GM10248 (cell line): ENCODE measurements around the gene SDK2.
"Not testable (repeated sequence)": the region's sequence is repeated elsewhere in the genome, so short reads cannot be mapped to it uniquely, and the experiment has no call there.

Source experiments
- CTCF ChIA-PET: fragments of 300-600 bp; sonication (Branson Sonifier 250); formaldehyde crosslinking; extraction: SDS; loops from one replicate; lab custom pipeline; 2021; ENCODE audit warnings: antibody characterized with exemption; lab: Yijun Ruan, JAX
- POLR2A ChIA-PET: fragments of 350-650 bp; sonication (Branson Sonifier 250); formaldehyde crosslinking; extraction: SDS; loops from one replicate; lab custom pipeline; 2020; ENCODE audit warnings: antibody characterized with exemption; lab: Yijun Ruan, JAX
- DNase-seq: peaks from one replicate; pipeline ENCODE4 v3.0.0; 2012; ENCODE audit errors: extremely low spot score
- TF ChIP-seq, protein P1 (sequence below): IDR thresholded peaks from 2 replicates; pipeline ENCODE4 v1.5.1; 2012; ENCODE audit warnings: mild to moderate bottlenecking, low read depth; ENCODE audit errors: extremely low read depth, missing control alignments, control extremely low read depth

SDK2 gene

GRCh38 chr17:73455767-73456166 is 188.5 kb downstream of the SDK2 start:
- POLR2A ChIA-PET: no interaction called here
- DNase-seq: no peak
- CTCF ChIA-PET: no interaction called here
- TF ChIP-seq, protein P1, sequence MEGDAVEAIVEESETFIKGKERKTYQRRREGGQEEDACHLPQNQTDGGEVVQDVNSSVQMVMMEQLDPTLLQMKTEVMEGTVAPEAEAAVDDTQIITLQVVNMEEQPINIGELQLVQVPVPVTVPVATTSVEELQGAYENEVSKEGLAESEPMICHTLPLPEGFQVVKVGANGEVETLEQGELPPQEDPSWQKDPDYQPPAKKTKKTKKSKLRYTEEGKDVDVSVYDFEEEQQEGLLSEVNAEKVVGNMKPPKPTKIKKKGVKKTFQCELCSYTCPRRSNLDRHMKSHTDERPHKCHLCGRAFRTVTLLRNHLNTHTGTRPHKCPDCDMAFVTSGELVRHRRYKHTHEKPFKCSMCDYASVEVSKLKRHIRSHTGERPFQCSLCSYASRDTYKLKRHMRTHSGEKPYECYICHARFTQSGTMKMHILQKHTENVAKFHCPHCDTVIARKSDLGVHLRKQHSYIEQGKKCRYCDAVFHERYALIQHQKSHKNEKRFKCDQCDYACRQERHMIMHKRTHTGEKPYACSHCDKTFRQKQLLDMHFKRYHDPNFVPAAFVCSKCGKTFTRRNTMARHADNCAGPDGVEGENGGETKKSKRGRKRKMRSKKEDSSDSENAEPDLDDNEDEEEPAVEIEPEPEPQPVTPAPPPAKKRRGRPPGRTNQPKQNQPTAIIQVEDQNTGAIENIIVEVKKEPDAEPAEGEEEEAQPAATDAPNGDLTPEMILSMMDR: no peak

- POLR2A ChIA-PET: no interaction called here
- CTCF ChIA-PET: no interaction called here
- TF ChIP-seq, protein P1: no peak
- DNase-seq: no peak
Measured at GRCh38 chr17:73455050-73455687, 189.1 kb downstream of the SDK2 start.

DNA sequence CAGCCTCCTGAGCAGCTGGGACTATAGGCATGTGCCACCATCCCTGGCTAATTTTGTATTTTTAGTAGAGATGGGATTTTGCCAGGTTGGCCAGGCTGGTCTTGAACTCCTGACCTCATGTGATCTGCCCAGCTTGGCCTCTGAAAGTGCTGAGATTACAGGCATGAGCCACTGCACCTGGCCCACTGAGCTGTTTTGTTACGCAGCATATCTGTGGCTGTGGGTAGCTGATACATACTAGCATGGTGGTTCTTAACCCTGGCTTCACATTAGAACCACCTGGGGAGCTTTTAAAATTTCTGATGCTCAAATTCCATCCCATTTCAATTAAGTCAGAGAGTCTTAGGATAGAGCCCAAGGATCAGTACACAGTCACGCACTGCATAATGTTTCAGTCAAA is 190.8 kb downstream of the SDK2 start:
- POLR2A ChIA-PET, DNase-seq: not testable (repeated sequence)
- CTCF ChIA-PET: interaction anchor here (0.7 kb wide), 1 partner anchor 229 kb away, joined by 3 read pairs; no protein-coding TSS in a partner anchor

- ChIA-PET POLR2A (no interaction called here), CTCF (interaction anchor here (0.7 kb wide), 1 partner anchor 229 kb away, joined by 3 read pairs; no protein-coding TSS in a partner anchor)
- no peak for DNase-seq
- TF ChIP-seq, protein P1: no peak
Measured at GRCh38 chr17:73453090-73453489, 191.2 kb downstream of the SDK2 start.

DNA sequence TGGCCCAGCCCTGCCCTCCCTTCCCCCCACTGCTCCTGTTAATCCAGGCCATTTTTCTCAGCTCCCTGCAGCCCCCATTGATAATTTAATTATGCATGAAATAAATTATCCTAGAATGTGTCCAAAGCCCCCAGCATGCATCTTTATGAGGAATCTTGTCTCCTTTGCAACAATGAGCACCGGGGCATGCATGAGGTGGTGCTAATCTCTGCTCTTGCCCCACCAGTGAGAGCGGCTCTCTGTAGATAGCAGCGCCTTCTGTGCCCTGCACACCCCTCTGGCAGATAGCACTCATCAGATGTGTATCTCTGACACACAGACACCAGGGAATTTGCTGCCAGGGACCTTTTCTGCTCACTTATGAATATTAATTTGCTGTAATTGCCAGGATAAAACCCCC is 192.2 kb downstream of the SDK2 start:
- TF ChIP-seq, protein P1: no peak
- POLR2A ChIA-PET: no interaction called here
- CTCF ChIA-PET: no interaction called here
- no peak for DNase-seq

GRCh38 chr17:73447319-73447718 is 196.9 kb downstream of the SDK2 start:
- TF ChIP-seq, protein P1: no peak
- CTCF ChIA-PET: no interaction called here
- no peak for DNase-seq
- POLR2A ChIA-PET: no interaction called here

DNA sequence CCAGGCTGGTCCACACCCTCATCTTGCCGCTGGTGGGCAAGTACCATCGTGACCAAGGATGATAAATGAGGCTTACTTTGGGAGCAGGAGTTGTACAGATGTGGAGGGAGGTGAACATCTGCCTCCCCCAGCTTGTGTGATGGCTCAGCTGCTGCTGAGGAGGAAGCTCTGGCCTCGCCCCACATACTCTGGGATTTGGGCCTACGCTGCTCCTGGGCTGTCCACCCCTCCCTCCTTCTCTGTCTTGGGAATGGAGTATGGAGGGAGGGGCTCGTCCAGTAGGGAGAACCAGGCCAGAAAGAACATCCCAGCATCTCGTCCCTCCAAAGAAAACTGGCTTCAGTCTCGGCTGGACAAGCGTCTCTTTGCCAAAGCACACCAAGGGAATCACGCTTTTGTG is 197.6 kb downstream of the SDK2 start:
- no peak for DNase-seq
- POLR2A ChIA-PET: no interaction called here
- TF ChIP-seq, protein P1: no peak

More for the DNA sequence above, 197.6 kb downstream of the SDK2 start:
- CTCF ChIA-PET: no interaction called here
